ENCODE measurements around the gene DPP4. TPM values are rescaled to one million over a fixed set of nuclear protein-coding genes. Genes with fewer than 3 reads are reported as not detected.
"Not testable (repeated sequence)": the region's sequence is repeated elsewhere in the genome, so short reads cannot be mapped to it uniquely, and the experiment has no call there.

Gene DPP4
- total RNA-seq, 1 experiment from 2014 or later: 2.8 TPM

DNA sequence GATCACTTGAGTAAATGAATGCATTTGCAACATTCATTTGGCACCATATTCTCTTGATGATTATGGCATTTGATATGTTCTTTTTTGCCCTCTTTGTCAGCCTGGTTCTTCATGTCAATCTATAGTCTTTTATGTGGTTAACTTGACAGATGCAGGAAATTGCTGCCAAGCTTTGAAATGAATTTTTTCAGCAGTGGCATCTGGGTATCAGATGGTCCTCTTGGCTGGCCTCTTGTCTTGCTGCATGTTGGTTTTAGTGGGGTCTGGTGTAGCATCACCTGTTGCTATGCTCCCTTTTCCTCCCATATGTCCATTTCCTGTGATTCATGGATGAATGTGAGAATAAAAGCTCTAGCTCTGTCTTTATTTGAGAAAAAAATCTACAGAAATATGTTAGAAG lies 119.9 kb downstream of the DPP4 start:
- H3K9ac ChIP-seq (ENCODE audit: extremely low read depth, insufficient read length, low read length): no peak overlapping the region
- no peak overlapping the region for H4K5ac ChIP-seq (ENCODE audit: insufficient read length, low read depth, low read length)
- no peaks in the 10 kb centered on the region for H3K79me2 ChIP-seq (ENCODE audit: insufficient read depth, low read length)
- no peak overlapping the region for H3K4me2 ChIP-seq (ENCODE audit: insufficient read depth, insufficient read length, low read length)
- no peak for DNase-seq
- H3K27ac ChIP-seq (ENCODE audit: insufficient read length, low read depth, low read length): no peak overlapping the region
- no peak overlapping the region for H2AFZ ChIP-seq (ENCODE audit: low read length)
- no peak overlapping the region for H2AK5ac ChIP-seq (ENCODE audit: insufficient read length, low read length)
- no peak overlapping the region for H2BK120ac ChIP-seq (ENCODE audit: low read depth, low read length, poor library complexity, severe bottlenecking)
- Mint-ChIP-seq H3K9me3 (no peaks in the 10 kb centered on the region), H3K36me3 (ENCODE audit: insufficient read depth in 1 of 3, low read depth in 3 of 3) (no peaks in the 10 kb centered on the region), H3K4me3 (no peak overlapping the region), H3K27ac (no peak overlapping the region), H3K4me1 (no peaks in the 10 kb centered on the region), H3K27me3 (ENCODE audit: low read depth) (no peaks in the 10 kb centered on the region)
- no peaks in the 10 kb centered on the region for H3K9me3 ChIP-seq (ENCODE audit: control insufficient read depth, low read depth, low read length)
- H3K14ac ChIP-seq (ENCODE audit: insufficient read depth, low read length): no peak overlapping the region
- no peaks in the 10 kb centered on the region for H4K20me1 ChIP-seq (ENCODE audit: control insufficient read depth, insufficient read depth, insufficient read length)
- no peak overlapping the region for H4K91ac ChIP-seq (ENCODE audit: insufficient read length, low read depth, low read length)
- H4K8ac ChIP-seq (replicated peaks; ENCODE audit: insufficient read length, low read depth, low read length): no peak overlapping the region
- H3K27me3 ChIP-seq (ENCODE audit: insufficient read depth, low read length): no peaks in the 10 kb centered on the region
- TF ChIP-seq, protein P1, sequence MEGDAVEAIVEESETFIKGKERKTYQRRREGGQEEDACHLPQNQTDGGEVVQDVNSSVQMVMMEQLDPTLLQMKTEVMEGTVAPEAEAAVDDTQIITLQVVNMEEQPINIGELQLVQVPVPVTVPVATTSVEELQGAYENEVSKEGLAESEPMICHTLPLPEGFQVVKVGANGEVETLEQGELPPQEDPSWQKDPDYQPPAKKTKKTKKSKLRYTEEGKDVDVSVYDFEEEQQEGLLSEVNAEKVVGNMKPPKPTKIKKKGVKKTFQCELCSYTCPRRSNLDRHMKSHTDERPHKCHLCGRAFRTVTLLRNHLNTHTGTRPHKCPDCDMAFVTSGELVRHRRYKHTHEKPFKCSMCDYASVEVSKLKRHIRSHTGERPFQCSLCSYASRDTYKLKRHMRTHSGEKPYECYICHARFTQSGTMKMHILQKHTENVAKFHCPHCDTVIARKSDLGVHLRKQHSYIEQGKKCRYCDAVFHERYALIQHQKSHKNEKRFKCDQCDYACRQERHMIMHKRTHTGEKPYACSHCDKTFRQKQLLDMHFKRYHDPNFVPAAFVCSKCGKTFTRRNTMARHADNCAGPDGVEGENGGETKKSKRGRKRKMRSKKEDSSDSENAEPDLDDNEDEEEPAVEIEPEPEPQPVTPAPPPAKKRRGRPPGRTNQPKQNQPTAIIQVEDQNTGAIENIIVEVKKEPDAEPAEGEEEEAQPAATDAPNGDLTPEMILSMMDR (conservative IDR thresholded peaks at IDR 0.05): no peak
- no peak overlapping the region for H3K56ac ChIP-seq (ENCODE audit: insufficient read length, low read depth, low read length)
- H2BK12ac ChIP-seq (ENCODE audit: insufficient read length, low read depth, low read length): no peak overlapping the region
- no peak overlapping the region for H3K18ac ChIP-seq (ENCODE audit: insufficient read length, low read depth, low read length)
- H3T11ph ChIP-seq (ENCODE audit: low read length): no peak overlapping the region
- no peak overlapping the region for H2BK20ac ChIP-seq (ENCODE audit: low read depth, low read length, poor library complexity, severe bottlenecking)
- no peak overlapping the region for H2BK15ac ChIP-seq (ENCODE audit: low read depth, low read length)
- no peaks in the 10 kb centered on the region for H3K23me2 ChIP-seq (ENCODE audit: insufficient read length, low read depth, low read length, poor library complexity, severe bottlenecking)
- H3K23ac ChIP-seq (ENCODE audit: insufficient read length, low read depth, low read length): no peak overlapping the region
- no peaks in the 10 kb centered on the region for H3K4me1 ChIP-seq (ENCODE audit: insufficient read depth, low read length)
- no peak overlapping the region for H2BK5ac ChIP-seq (ENCODE audit: insufficient read length, low read length)
- no peak overlapping the region for H3K4ac ChIP-seq (ENCODE audit: low read depth, low read length)
- no peaks in the 10 kb centered on the region for H3K79me1 ChIP-seq (ENCODE audit: insufficient read depth, low read depth, low read length, poor library complexity, severe bottlenecking)

DNA sequence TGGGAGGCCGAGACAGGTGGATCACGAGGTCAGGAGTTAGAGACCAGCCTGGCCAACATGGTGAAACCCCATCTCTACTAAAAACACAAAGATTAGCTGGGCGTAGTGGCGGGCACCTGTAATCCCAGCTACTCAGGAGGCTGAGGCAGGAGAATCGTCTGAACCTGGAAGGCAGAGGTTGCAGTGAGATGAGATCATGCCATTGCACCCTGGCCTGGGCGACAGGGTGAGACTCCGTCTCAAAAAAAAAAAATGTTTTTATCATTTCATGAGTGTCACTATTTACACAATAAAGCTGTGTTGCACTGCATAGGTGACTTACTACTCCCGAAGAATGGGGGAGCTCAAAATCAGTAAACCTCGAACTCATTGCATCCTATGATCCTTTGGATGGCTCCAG lies 120.6 kb downstream of the DPP4 start:
- not testable (repeated sequence) for H3K79me1 ChIP-seq (ENCODE audit: insufficient read depth, low read depth, low read length, poor library complexity, severe bottlenecking); H3K14ac ChIP-seq (ENCODE audit: insufficient read depth, low read length); H3K9ac ChIP-seq (ENCODE audit: extremely low read depth, insufficient read length, low read length); H3T11ph ChIP-seq (ENCODE audit: low read length); H2BK15ac ChIP-seq (ENCODE audit: low read depth, low read length); H3K23me2 ChIP-seq (ENCODE audit: insufficient read length, low read depth, low read length, poor library complexity, severe bottlenecking); H3K4me1 ChIP-seq (ENCODE audit: insufficient read depth, low read length); H3K56ac ChIP-seq (ENCODE audit: insufficient read length, low read depth, low read length); DNase-seq; H3K9me3 ChIP-seq (ENCODE audit: control insufficient read depth, low read depth, low read length); H2AFZ ChIP-seq (ENCODE audit: low read length); H2BK20ac ChIP-seq (ENCODE audit: low read depth, low read length, poor library complexity, severe bottlenecking); H4K20me1 ChIP-seq (ENCODE audit: control insufficient read depth, insufficient read depth, insufficient read length); H3K18ac ChIP-seq (ENCODE audit: insufficient read length, low read depth, low read length); H3K27me3 Mint-ChIP-seq (ENCODE audit: low read depth); H3K4me1 Mint-ChIP-seq; H2BK5ac ChIP-seq (ENCODE audit: insufficient read length, low read length); H3K79me2 ChIP-seq (ENCODE audit: insufficient read depth, low read length); H2BK120ac ChIP-seq (ENCODE audit: low read depth, low read length, poor library complexity, severe bottlenecking); H3K27ac Mint-ChIP-seq; H3K9me3 Mint-ChIP-seq; H3K23ac ChIP-seq (ENCODE audit: insufficient read length, low read depth, low read length); H3K4me3 Mint-ChIP-seq; H3K4ac ChIP-seq (ENCODE audit: low read depth, low read length); H3K36me3 Mint-ChIP-seq (ENCODE audit: insufficient read depth in 1 of 3, low read depth in 3 of 3); H3K4me2 ChIP-seq (ENCODE audit: insufficient read depth, insufficient read length, low read length); H3K27ac ChIP-seq (ENCODE audit: insufficient read length, low read depth, low read length); H3K27me3 ChIP-seq (ENCODE audit: insufficient read depth, low read length); H4K8ac ChIP-seq (replicated peaks; ENCODE audit: insufficient read length, low read depth, low read length); H4K5ac ChIP-seq (ENCODE audit: insufficient read length, low read depth, low read length); H2BK12ac ChIP-seq (ENCODE audit: insufficient read length, low read depth, low read length); H4K91ac ChIP-seq (ENCODE audit: insufficient read length, low read depth, low read length); H2AK5ac ChIP-seq (ENCODE audit: insufficient read length, low read length)
- no CpG with 5 or more reads among the region's 9 CpGs for WGBS (ENCODE audit: extremely low coverage, insufficient read length, low lambda C conversion rate)

Measured in H9 (cell line).